GM23248 (cell line): ENCODE results near the gene IGF2. TPM values are rescaled to one million over a fixed set of nuclear protein-coding genes. Genes with fewer than 3 reads are reported as not detected.
A peak's percentile ranks its signal among the peaks of the same experiment; 100 is the strongest.

Source experiments
- DNase-seq: peaks from one replicate; pipeline ENCODE4 v3.0.0-alpha.2; 2015
- H2AFZ ChIP-seq: fragments of 200-600 bp; sonication (generic); 2 replicates; pipeline ENCODE4 v1.6.1; 2016; ENCODE audit warnings: antibody characterized with exemption
- H3F3A ChIP-seq: fragments of 200-600 bp; sonication (generic); 2 replicates; pipeline ENCODE4 v1.6.1; 2016; ENCODE audit warnings: mild to moderate bottlenecking, antibody characterized with exemption, mixed run types; ENCODE audit not compliant: insufficient read depth
- H3K27ac ChIP-seq: fragments of 200-600 bp; sonication (generic); 2 replicates; pipeline ENCODE4 v1.5.1; 2016; ENCODE audit warnings: mild to moderate bottlenecking
- H3K27me3 ChIP-seq: fragments of 200-600 bp; sonication (generic); replicated peaks from 2 replicates; pipeline ENCODE4 v1.6.1; 2016; ENCODE audit warnings: mild to moderate bottlenecking; ENCODE audit not compliant: insufficient read depth
- H3K36me3 ChIP-seq: fragments of 200-600 bp; sonication (generic); 2 replicates; pipeline ENCODE4 v1.6.1; 2016; ENCODE audit warnings: low read depth, mild to moderate bottlenecking
- H3K4me1 ChIP-seq: fragments of 200-600 bp; sonication (generic); 2 replicates; pipeline ENCODE4 v1.6.1; 2016; ENCODE audit warnings: mild to moderate bottlenecking; ENCODE audit not compliant: insufficient read depth
- H3K4me2 ChIP-seq: fragments of 200-600 bp; sonication (generic); one replicate; pipeline ENCODE4 v1.6.1; 2016; ENCODE audit warnings: mild to moderate bottlenecking; ENCODE audit not compliant: unreplicated experiment
- H3K4me3 ChIP-seq: fragments of 200-600 bp; sonication (generic); 2 replicates; pipeline ENCODE4 v1.5.1; 2016; ENCODE audit warnings: mild to moderate bottlenecking
- H3K79me2 ChIP-seq: fragments of 200-600 bp; sonication (generic); 2 replicates; pipeline ENCODE4 v1.6.1; 2016; ENCODE audit warnings: mild to moderate bottlenecking; ENCODE audit not compliant: insufficient read depth
- H3K9ac ChIP-seq: fragments of 200-600 bp; sonication (generic); 2 replicates; pipeline ENCODE4 v1.6.1; 2016; ENCODE audit warnings: mild to moderate bottlenecking
- H3K9me2 ChIP-seq: fragments of 200-600 bp; sonication (generic); 2 replicates; pipeline ENCODE4 v1.6.1; 2016; ENCODE audit warnings: mixed run types, mild to moderate bottlenecking, moderate library complexity; ENCODE audit not compliant: insufficient read depth
- H3K9me3 ChIP-seq: fragments of 200-600 bp; sonication (generic); one replicate; pipeline ENCODE4 v1.6.1; 2017; ENCODE audit warnings: low read depth
- H4K20me1 ChIP-seq: fragments of 200-600 bp; sonication (generic); 2 replicates; pipeline ENCODE4 v1.6.0; 2016; ENCODE audit not compliant: insufficient read depth
- EZH2 ChIP-seq: fragments of 200-600 bp; sonication (generic); IDR thresholded peaks from 2 replicates; pipeline ENCODE4 v1.6.1; 2018; ENCODE audit warnings: antibody characterized with exemption, mild to moderate bottlenecking; ENCODE audit not compliant: insufficient read depth, poor library complexity, severe bottlenecking
- EZH2phosphoT487 ChIP-seq: fragments of 200-600 bp; sonication (generic); IDR thresholded peaks from 2 replicates; pipeline ENCODE4 v1.6.1; 2018; ENCODE audit warnings: antibody characterized with exemption, moderate library complexity, mild to moderate bottlenecking, low read depth; ENCODE audit not compliant: insufficient read depth
- WGBS, 2 experiments: methylation state at CpG; one replicate each; pipeline ENCODE4 v1.1.6; 2015 to 2017; ENCODE audit warnings: low lambda C conversion rate in 2 of 2, low coverage in 1 of 2; ENCODE audit errors: missing lambda C conversion rate in 2 of 2; 5-methylcytosine and 5-hydroxymethylcytosine counted together
- in situ Hi-C: fragments of 300-500 bp; cut with MboI; formaldehyde crosslinking; loops from 2 replicates; pipeline ENCODE4 v1.15.0; 2020
- polyA plus RNA-seq: library from polyadenylated mRNA; unstranded; fragments of >200 nt; fragmentation: Nextera tagmentation; extraction: Ambion mirVana; gene quantifications from 2 replicates; pipeline ENCODE4 v1.2.1, GENCODE V29; 2016
- total RNA-seq: library from RNA; depleted of rRNA; stranded (reverse); fragments of >200 nt; shearing (Covaris generic); gene quantifications from 2 replicates; pipeline ENCODE4 v1.2.3, GENCODE V29; 2014

The IGF2 gene
- total and polyA plus RNA-seq, 2 experiments from 2014 or later: 0.06 TPM; not detected in 1

GRCh38 chr11:2093575-2094353, 45.4 kb downstream of the IGF2 start:
- Histone ChIP-seq H3F3A (no peaks in the 10 kb centered on the region; the same call in 1 of the 2 replicates), H3K27me3 (no peaks in the 10 kb centered on the region), H3K9ac (no peak overlapping the region), H3K79me2 (no peaks in the 10 kb centered on the region), H3K4me2 (no peak overlapping the region), H3K27ac (no peak overlapping the region), H3K9me2 (no peaks in the 10 kb centered on the region), H3K9me3 (no peaks in the 10 kb centered on the region), H3K36me3 (no peaks in the 10 kb centered on the region), H2AFZ (no peak overlapping the region), H3K4me1 (peaks cover 38% of the 10 kb centered on the region), H3K4me3 (no peak overlapping the region), H4K20me1 (no peaks in the 10 kb centered on the region)
- in situ Hi-C loops: no loop called here
- DNase-seq: peak; percentile 93
- no peak for TF ChIP-seq EZH2phosphoT487
- no peak for TF ChIP-seq EZH2
- WGBS, 2 experiments: 57 to 63% methylated on average over 17 to 18 of the region's 18 CpGs

- H3K4me2 ChIP-seq: no peak overlapping the region
- no peak overlapping the region for H2AFZ ChIP-seq
- 22 to 27% methylated on average over 8 of the region's 10 CpGs for WGBS, 2 experiments
- peaks cover 38% of the 10 kb centered on the region for H3K4me1 ChIP-seq
- no peaks in the 10 kb centered on the region for H3K79me2 ChIP-seq
- peak; percentile 77 for DNase-seq
- H3K4me3 ChIP-seq: no peak overlapping the region
- no peaks in the 10 kb centered on the region for H3K9me2 ChIP-seq
- H3K9ac ChIP-seq: no peak overlapping the region
- H3F3A ChIP-seq: no peaks in the 10 kb centered on the region; the same call in 1 of the 2 replicates
- in situ Hi-C loops: no loop called here
- TF ChIP-seq EZH2 (no peak), EZH2phosphoT487 (no peak)
- no peak overlapping the region for H3K27ac ChIP-seq
- H4K20me1 ChIP-seq: no peaks in the 10 kb centered on the region
- no peaks in the 10 kb centered on the region for H3K9me3 ChIP-seq
- H3K36me3 ChIP-seq: no peaks in the 10 kb centered on the region
- H3K27me3 ChIP-seq: no peaks in the 10 kb centered on the region
Observed at GRCh38 chr11:2092956-2093412, 46.2 kb downstream of the IGF2 start.

- Histone ChIP-seq H3F3A (no peaks in the 10 kb centered on the region; the same call in 1 of the 2 replicates), H3K27me3 (no peaks in the 10 kb centered on the region), H3K9ac (no peak overlapping the region), H4K20me1 (no peaks in the 10 kb centered on the region), H3K27ac (no peak overlapping the region), H3K4me1 (peaks cover 33% of the 10 kb centered on the region), H3K9me2 (no peaks in the 10 kb centered on the region), H3K4me2 (no peak overlapping the region), H3K36me3 (no peaks in the 10 kb centered on the region), H3K4me3 (no peak overlapping the region), H3K79me2 (no peaks in the 10 kb centered on the region), H3K9me3 (no peaks in the 10 kb centered on the region), H2AFZ (no peak overlapping the region)
- in situ Hi-C loops: no loop called here
- 62 to 69% methylated on average over 8 to 9 of the region's 9 CpGs for WGBS, 2 experiments
- TF ChIP-seq EZH2phosphoT487 (no peak), EZH2 (no peak)
- no peak for DNase-seq
Observed at GRCh38 chr11:2092464-2092910, 46.7 kb downstream of the IGF2 start.

GRCh38 chr11:2091786-2092463, 47.3 kb downstream of the IGF2 start:
- H3K27me3 ChIP-seq: no peaks in the 10 kb centered on the region
- H3K36me3 ChIP-seq: no peaks in the 10 kb centered on the region
- H3F3A ChIP-seq: no peaks in the 10 kb centered on the region; the same call in 1 of the 2 replicates
- no peak for TF ChIP-seq EZH2
- no peak for TF ChIP-seq EZH2phosphoT487
- in situ Hi-C loops: no loop called here
- H3K9me3 ChIP-seq: no peaks in the 10 kb centered on the region
- H3K9me2 ChIP-seq: no peaks in the 10 kb centered on the region
- 69 to 70% methylated on average over 18 of the region's 18 CpGs for WGBS, 2 experiments
- no peak overlapping the region for H3K27ac ChIP-seq
- no peak for DNase-seq
- H2AFZ ChIP-seq: no peak overlapping the region
- H3K9ac ChIP-seq: no peak overlapping the region
- H4K20me1 ChIP-seq: no peaks in the 10 kb centered on the region
- H3K4me2 ChIP-seq: no peak overlapping the region
- peaks cover 29% of the 10 kb centered on the region for H3K4me1 ChIP-seq
- no peak overlapping the region for H3K4me3 ChIP-seq
- H3K79me2 ChIP-seq: no peaks in the 10 kb centered on the region
